ENCODE results near the gene CEPT1.

Gene CEPT1

DNA sequence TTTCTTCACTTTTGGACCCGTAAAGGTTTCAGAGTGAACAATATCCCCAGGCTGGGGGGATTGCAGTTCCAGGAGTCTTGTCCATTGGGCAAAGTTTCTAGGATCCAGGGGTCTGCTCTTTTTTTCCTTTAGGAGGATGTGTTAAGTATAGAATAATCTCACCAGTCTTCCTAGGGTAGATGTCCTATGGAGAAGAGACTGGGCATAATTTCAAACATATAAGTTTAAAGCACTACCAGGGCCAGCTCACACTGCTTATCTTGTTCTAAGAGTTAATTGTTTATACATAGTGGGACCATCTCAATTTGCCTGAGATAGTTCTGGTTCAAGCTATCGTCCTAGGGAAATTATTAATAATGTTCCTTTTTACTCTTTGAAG is 88.7 kb downstream of the CEPT1 start:
- no peak for DNase-seq (ENCODE audit: low spot score)

DNA sequence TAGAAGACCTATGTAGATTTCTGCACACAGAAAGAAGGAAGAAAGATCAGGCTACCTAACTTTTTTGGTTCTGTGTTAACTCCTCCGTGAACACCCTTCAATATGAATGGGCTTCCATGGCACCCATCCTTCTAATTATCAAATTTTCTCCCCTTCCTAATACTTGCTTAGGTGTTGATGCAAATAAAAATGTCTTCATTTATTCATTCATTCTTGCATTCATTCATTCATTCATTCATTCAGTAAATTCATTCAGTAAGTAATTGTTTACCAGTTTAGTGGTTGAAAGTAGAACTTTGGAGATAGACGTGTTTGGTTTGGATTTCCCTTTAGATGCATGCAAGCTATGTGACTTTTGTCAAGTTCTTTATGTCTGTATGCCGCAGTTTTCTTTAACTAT is 92.1 kb downstream of the CEPT1 start:
- no peak for DNase-seq (ENCODE audit: low spot score)

GRCh38 chr1:111234258-111234657 is 94.2 kb downstream of the CEPT1 start:
- no peak for DNase-seq (ENCODE audit: low spot score)
